Activated CD4-positive, alpha-beta T cell treated with anti-CD3 and anti-CD28 coated beads for 24 hours (primary cell): ENCODE results near the gene TTYH2.

Experiments
- DNase-seq, 2 donors: peaks; one replicate each; pipeline ENCODE4 v3.0.0-alpha.2; 2020; ENCODE audit warnings: low read depth in 2 of 2

Gene TTYH2

DNA sequence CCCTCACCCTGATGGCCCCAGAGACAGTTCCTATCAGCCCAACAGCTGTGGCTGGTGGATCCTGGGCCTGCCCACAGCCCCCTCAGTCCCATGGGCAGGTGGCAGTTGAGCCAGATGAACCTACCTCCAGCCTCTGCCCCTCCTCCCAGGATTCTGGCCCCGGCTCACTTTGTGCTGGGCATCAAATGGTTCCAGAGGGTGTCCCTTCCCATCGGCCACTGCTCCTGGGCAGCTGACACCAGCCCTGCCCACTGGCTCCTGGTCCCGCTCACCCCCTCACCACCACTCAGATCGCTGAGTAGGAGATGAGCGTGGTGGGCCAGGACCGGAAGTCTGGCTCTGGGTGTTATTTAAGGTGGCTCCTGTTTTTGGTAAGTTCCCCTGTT lies 2.0 kb downstream of the TTYH2 start:
- DNase-seq, result no peak

DNA sequence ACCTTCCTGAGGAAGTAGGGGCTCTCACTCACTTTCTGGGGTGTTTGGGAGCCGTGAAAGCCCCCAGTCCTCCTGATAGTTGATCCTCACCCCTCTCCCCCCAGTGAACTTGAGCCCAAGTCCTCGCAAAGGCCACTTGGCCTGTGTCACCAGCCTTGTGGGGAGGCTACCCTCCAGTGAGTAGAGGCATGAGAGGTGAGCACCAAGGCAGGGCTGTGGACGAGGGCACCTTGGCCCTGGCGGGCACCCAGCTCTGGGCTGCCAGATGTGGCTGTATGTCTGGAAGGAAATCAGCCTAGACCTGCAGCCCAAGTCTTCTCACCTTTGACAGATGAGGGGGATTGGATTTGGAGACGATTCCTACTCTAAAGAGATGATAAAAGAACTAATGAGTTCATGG lies 3.1 kb downstream of the TTYH2 start:
- no peak for DNase-seq

DNA sequence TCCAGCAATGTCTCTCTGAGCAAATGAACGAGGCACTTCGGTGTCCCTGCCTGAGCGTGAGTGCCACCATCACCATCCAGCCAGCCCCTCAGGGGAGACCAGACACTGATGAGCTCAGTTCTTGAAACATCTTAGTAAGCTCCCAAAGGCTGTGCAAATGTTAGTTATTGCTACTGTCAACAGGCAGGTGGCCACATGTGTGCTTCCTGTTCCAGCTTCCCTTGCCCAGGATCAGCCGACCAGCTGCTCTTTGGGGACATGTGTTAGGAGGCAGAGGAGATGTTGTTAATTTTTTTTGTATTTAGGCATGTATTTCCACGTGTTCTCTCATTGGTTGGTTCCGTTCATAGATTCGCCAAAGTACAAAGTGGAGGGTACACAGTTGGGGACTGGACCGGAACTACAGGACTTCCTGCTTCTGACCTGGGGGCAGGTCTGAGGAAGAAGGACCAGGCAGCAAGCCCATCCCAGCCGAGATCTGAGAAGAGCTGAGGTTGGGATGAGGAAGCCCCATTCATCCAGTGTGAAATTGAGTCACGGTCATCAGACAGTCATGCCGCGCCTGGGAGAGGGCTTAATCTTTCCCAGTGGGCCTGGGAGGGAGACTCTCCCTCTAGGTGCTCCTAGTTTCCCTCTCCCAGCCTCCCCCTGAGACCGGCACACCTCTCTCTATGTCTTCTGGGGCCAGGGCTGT lies 3.8 kb downstream of the TTYH2 start:
- no peak for DNase-seq

DNA sequence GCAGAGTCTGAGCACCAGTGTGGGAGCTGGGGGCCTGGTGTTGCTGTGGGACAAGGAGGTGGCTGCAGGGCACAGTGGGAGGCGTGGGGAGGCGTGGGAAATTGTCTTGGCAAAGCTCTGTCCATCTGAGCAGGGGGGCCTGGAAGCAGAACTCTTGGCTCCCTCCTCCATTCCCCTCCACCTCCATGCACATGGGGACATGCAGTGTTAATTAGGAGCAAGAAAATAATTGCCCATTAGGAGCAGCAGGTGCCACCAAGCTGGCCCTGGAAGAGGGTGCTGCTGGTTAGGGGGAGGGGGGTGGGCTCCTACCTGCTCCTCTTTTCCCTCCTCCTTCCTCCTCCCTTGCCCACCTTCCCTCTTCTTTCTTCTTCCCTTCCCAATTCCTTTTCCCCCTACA lies 4.5 kb downstream of the TTYH2 start:
- DNase-seq, result no peak

DNA sequence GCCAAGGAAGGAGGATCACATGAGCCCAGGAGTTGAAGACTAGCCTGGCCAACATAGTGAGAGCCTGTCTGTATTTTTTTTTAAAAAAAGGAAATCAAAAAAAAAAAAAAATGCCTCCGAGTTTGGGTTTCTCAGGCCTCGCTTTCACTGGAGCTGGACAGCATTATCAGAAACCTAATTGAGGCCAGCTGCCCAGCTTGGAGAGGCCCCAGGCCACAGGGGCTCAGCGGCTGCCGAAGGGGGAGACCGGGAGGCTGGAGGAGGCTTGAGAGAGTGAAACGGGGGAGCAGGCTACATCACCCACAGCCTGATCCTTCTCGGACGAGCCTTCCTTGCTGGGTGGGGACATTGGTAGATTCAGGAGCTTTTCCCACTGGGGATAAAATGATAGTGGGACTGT lies 5.1 kb downstream of the TTYH2 start:
- DNase-seq, result no peak

DNA sequence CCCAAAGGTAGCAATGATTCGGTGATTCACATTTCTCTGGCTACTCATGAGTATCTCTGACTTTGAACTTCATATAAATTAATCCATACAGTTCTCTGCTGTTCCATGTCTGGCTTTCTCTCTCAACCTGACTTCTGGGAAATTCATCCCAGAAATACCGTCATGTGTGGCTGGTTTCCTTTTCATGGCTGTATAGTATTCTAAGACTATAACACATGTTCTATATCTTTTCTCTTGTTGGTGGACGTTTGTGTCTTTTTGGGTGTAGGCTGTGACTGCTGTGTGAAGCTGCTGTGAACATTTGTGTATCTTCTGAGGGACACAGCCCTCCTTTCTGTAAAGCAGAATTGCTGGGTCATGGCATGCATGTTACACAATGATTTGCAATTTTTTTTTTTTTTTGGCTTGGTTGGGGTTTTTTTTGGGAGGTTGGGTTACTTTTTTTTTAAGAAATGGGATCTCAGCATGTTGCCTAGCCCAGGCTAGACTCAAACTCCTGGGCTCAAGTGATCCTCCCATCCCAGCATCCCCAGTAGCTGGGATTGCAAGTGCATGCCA lies 6.3 kb downstream of the TTYH2 start:
- DNase-seq, result no peak

DNA sequence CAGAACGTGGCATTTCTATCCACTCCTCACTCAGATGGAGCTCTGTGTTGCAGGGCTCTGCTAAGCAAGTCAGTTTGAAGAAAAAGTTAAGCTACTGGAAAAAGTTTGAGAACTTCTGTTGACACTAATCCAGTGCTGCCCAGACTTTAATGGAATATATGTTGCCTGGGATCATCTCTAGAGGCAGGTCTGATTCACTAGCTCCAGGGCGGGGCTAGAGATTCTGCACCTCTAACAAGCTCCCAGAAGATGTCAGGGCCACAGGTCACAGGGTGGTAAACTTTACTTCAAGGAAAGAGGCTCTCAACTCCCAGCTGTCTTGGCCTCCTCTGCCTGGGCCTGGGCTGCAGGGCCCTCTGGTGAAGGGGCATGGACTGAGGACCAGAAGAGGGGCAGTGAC lies 6.8 kb downstream of the TTYH2 start:
- DNase-seq, result no peak

DNA sequence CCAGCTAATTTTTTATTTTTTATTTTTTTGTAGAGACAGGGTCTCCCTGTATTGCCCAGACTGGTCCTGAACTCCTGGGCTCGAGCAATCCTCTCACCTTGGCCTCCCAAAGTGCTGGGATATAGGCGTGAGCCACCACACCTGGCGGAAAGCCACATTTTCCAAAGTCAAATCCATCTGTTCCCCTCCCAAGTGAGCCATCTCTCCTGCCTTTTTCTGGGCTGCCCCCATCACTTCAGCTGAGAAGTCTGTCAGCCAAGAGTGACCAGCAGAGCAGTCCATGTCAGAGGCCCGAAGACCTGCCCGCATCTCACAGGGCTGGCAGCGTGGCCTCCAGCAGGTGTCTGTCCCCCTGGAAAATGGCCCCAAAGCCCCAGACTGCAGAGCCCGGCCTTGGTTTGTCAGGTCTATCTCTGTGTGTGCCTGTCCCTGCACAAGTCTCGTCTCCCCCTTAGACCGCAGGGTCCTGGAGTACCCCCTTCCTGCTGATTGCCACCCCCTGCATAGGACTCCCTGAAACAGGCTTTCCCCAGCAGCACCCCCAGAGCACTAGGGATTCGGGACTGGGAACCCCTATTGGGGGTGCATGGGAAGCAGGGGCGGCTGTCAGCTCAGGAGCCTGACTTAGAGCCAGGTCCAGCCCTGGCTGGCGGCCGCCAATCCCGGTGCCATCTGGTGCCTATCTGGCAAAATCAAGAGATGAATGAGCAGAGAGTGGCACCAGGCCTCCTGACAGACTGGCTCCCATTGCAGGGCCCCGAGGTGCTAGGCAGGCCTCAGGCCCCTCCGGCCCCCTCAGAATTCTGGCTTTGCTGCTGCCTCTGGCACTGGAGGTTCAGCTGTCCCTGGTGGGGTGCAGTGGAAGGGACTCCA lies 7.8 kb downstream of the TTYH2 start:
- DNase-seq, result no peak

DNA sequence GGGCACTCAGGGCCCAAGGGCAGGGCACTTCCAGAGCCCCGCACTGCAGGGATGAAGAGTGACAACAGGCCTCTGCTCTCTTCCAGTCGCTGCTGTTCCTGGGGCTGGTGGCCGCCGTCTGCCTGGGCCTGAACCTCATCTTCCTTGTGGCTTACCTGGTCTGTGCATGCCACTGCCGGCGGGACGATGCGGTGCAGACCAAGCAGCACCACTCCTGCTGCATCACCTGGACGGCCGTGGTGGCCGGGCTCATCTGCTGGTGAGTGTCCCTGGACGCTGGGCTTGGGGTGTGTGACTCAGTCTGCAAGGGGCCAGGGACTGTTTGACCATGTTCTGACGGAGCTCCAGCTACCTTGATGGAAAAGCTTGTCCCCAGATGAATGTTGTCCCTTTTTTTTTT lies 9.0 kb downstream of the TTYH2 start:
- no peak for DNase-seq

DNA sequence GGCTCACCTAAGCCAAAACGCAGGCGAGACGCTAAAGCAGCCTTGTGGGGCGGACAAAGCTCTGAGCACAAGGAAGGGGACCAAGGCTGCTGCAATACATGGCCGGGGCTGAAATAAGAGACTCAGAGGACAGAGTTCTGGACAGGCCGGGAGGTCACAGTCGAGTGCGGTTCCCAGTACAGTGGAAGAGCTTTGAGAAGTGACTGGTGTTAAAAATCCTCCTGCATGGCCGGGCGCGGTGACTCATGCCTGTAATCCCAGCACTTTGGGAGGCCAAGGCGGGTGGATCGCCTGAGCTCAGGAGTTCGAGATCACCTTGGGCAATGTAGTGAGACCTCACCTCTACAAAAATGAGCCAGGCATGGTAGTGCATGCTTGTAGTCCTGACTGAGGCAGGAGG lies 10.5 kb downstream of the TTYH2 start:
- no peak for DNase-seq

DNA sequence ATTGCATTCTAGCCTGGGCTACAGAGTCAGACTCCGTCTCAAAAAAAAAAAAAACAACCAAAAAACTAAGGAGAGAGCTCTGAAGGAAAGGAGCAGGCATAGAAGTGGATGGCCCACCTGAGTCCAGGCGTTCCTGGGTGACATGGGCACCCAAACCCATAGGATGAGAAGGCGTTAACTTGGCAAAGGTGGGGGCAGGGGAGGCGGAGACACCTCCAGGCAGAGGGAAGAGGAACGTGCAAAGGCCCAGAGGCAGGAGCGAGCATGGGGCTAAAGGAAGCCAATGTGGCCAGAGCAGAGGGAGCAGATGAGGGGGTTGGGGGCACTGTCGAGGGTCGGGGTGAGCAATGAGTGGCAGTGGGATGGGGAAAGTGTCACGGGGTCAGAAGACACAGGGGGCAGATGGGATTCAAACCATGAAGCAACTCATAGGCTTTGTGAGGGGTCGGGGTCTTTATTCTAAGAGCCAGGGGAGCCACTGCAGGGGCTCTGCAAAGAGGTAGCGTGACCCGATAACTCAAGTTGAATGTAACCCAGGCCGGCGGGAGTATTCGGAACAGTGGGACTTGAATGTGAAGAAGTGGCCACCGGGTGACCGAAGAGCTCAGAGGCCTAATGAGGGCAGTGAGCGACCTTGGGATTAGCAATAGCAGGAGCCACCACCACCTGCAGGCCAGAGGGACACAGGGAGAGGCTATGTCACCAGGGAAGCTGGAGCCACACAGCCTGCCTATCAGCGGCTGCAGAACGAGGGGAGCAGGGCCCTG lies 11.8 kb downstream of the TTYH2 start:
- DNase-seq, result no peak

DNA sequence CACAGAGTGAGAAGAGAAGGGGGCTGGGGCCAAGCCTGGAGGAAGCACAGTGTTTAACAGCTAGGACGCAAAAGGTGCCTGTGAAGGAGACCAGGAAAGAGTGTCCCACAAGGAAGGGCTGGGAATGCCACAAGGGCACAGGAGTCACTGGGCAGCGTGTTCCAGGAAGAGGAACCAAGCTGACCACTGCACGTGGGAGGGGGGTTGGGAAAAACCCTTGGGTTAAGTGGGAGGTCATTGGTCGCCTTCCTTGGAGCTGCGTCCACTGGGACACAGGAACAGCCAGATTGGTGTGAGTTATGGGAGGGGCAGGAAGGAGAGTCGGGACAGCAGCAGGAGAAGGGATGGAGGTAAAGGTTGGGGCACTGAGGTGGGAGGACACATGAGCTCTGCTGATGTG lies 12.9 kb downstream of the TTYH2 start:
- no peak for DNase-seq

DNA sequence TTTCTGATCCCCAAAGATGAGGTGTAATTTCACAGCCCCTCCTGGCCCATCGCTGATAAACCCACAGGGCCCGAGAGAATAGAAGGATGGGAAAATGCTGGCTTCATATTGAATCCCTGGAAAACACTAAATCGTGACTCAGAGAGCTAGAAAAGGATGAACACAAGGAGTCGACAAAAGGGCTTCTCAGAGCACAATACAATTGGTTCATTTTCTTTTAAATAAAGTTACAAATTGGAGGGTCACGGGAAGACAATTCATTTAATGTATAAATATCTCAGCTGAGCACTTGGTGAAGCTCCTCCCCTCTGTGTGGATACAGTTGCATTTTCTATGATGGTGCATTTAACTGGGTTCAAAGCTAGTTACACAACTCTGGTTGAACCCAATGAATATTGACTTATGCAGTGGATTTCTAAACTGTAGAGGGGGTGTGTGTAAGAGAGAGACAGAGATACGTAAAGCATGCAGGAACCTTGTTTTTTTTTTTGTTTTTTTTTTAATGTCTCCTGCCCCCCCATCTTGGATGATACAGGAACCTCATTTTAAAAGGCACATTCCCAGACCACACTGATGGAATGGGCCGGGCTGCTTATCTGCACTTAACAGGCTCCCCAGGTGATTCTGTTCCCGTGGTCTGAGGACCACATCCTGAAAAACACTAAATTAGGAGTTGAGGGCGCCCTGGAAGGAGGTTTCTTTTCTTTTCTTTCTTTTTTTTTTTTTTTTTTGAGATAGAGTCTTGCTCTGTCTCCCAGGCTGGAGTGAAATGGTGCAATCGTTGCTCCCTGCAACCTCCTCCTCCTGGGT lies 14.1 kb downstream of the TTYH2 start:
- no peak for DNase-seq

DNA sequence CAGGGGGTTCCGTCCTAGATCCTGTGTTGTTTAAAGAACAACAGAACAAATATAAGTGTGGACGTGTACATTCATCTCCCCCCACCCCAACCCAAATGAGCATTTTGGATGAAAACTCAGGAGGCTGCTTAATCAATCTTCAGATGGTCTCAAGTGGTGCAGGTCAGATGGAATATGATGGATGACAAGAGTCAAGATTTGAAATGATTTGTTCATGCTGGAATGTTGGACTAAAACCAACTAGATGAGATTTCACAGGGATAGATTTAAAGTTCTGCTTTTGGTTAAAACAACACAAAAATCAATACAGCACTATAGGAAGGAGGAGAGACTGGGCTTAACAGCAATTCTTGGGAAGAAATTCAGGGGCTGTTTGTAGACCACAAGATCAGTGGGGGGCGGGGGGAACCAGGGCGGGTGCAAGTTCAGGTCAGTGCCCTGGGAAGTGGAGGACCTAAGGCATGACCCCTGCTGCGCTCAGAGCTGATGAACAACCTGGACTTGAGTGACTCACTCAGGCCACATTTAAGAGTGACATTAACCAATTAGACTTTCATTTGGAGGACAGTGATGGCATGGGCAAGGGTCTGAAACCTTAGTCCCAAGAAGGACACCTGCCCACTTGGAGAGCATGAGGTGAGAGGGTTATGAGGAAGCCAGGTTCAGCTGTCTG lies 15.1 kb downstream of the TTYH2 start:
- no peak for DNase-seq

DNA sequence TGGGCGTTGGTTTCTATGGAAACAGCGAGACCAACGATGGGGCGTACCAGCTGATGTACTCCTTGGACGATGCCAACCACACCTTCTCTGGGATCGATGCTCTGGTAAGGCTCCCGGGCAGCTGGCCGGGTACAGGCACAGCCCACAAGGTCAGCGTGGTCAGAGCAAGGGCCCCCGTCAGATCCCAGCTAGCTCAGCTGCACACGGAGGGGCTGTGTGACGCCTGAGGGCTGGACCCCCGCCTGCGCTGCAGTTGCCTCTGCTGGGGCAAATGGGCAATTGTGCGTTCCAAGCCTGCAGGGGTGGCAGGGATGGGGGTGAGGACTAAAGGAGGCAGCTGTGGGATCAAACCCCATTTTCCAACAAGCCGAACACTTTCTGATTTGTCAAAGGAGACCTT lies 17.5 kb downstream of the TTYH2 start:
- DNase-seq, result no peak

DNA sequence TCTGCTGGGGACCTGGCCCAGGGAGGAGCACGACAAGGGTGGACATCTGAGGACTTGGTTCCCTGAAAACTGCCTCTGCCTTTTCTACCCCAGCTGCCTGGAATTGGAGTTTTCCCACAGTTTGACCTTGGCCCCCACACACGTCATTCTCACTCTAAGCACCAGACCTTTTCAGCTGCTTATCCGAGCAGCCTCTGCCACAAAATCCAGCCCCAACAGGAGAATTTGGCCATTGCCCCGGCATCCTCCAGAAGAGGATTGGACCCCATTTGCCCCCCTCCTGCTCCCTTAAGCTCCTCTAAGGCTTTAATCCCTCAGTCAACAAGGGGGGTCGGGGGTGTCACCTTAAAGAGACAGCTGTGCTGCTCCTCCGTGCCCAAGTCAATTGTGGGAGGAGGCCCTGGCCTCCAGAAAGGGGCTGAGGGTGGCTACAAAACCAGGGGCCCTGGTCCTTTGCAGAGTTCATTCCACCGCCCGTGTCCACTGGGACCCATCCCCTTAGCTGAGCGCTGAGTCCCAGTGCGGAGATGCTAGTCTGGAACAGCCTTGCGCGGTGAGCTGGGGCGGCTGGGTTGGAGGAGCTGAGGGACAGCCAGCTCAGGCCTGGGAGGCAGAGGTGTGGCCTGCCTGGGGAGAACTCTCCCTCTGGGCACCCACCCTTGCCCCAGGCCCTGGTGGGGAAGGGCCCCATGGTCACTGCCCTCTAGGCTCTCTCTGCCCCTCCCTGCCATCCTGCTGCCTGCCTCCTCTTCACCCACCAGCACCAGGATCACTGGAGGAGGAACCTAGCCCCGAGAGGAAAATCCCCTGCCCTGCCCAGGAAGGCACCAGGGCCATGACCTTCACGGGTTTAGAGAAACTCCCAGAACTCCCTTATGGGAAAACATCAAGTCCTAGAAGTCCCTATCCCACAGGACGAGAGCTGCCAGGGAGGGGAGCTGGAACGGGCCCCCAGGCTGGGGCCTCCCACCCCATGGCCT lies 18.8 kb downstream of the TTYH2 start:
- no peak for DNase-seq

DNA sequence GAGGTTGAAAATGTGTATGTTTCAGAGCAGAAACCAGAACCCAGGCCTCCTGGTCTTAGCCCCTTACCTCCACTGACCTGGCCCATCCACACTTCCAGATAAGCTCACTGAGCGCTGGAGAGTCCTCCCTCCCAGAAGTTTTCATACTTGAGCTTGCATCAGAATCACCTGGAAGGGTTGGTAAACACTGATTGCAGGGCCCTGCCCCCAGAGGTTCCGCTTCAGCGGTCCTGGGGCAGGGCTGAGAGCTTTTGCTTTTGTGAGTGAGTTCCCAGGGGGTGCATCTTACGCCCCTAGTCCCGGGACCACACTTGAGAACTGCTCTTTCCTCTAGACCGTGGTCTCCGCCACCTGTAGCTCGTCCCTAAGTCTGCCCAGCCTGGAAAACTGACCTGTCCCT lies 20.6 kb downstream of the TTYH2 start:
- no peak for DNase-seq

DNA sequence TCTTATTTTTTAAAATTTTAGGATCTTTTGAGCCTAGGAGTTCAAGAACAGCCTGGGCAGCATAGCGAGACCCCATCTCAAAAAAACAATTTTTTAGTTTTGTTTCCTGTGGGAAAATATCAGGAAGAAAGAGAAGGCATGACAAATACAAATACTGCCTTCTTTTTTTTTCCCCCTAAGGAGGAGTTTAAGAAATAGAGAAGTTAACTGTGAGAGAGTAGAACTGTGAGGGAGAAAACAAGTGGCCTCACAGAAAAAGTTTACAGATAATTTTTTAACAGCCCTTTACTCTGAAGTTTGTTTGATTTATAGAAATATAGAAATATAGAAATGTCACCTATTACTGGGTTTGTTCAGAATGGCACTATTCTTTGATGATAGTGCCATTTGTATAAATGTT lies 21.1 kb downstream of the TTYH2 start:
- DNase-seq, result no peak

DNA sequence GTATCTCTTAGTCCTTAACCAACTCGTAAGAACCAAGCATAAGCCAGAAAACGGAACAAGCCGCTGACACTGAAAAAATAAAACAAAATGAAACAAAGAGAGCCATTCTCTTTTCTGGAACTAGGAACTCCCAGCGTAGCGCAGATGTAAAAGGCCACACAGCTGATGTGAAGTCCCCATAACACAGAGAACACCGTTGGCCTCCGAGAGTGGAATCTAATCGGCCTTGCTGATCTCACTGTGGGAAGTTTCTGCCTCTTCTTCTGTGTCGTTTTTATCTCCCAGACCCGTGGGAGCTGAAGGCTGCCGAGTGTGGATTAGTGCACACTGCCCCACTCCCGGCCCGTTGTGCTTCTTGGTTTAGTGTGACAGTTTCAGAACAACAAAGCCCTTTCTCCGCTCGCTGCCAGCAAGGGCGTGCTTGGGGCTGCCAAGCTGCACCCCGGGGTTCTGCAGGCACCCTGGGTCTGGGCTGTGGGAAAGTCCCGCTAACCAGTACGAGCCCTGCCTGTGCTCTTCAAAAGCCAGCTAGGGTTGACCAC lies 21.7 kb downstream of the TTYH2 start:
- DNase-seq, result no peak
